ENCODE measurements around the gene DHFR. TPM values are rescaled to one million over a fixed set of nuclear protein-coding genes. Genes with fewer than 3 reads are reported as not detected.

Gene DHFR
- total and polyA plus RNA-seq, 10 donors, result 8.6 to 23.0 (median 16.3) TPM

- Histone ChIP-seq H3K4me3 (no peak overlapping the region), H3K36me3 (peaks cover 0 to 79% (median 53%) of the 10 kb centered on the region in 6 donors), H3K27ac (no peak overlapping the region), H3K9me3 (no peaks in the 10 kb centered on the region), H3K27me3 (replicated peaks in 1 of 7) (no peaks in the 10 kb centered on the region), H3K4me1 (peaks cover 7 to 21% (median 14%) of the 10 kb centered on the region in 6 donors)
- intact Hi-C loops (cut with DNase I; ENCODE audit: low total_unique reads), result no loop called here
- 88 to 96% (median 90%) methylated on average over 5 of the region's 5 CpGs for WGBS, 5 donors
- no peak for TF ChIP-seq POLR2AphosphoS5 (IDR thresholded peaks at IDR 0.05)
- TF ChIP-seq CTCF (IDR thresholded peaks at IDR 0.05 in 8 of 11, conservative IDR thresholded peaks at IDR 0.05 in 3 of 11), result no peak
- no peak for TF ChIP-seq POLR2A (IDR thresholded peaks at IDR 0.05)
- no peak for DNase-seq
Observed at GRCh38 chr5:80659106-80659505, 4.3 kb upstream of the DHFR start.

- Histone ChIP-seq H3K27me3 (replicated peaks in 1 of 7) (no peaks in the 10 kb centered on the region), H3K4me1 (peaks cover 15 to 34% (median 29%) of the 10 kb centered on the region in 6 donors), H3K36me3 (peaks cover 0 to 52% (median 41%) of the 10 kb centered on the region in 6 donors), H3K9me3 (no peaks in the 10 kb centered on the region), H3K27ac (peak overlapping the region in 1 of 8 donors; percentile 91), H3K4me3 (no peak overlapping the region)
- 4 to 96% (median 70%) methylated on average over 1 of the region's 1 CpG for WGBS, 5 donors
- intact Hi-C loops (cut with DNase I; ENCODE audit: low total_unique reads), result no loop called here
- no peak for DNase-seq
- TF ChIP-seq POLR2AphosphoS5 (IDR thresholded peaks at IDR 0.05) (no peak), CTCF (IDR thresholded peaks at IDR 0.05 in 8 of 11, conservative IDR thresholded peaks at IDR 0.05 in 3 of 11) (no peak), POLR2A (IDR thresholded peaks at IDR 0.05) (no peak)
Observed at GRCh38 chr5:80656425-80656824, 1.6 kb upstream of the DHFR start.

- Histone ChIP-seq H3K9me3 (no peaks in the 10 kb centered on the region), H3K4me1 (peaks cover 15 to 34% (median 29%) of the 10 kb centered on the region in 6 donors), H3K4me3 (peak overlapping the region; percentile 59 to 98 (median 82)), H3K36me3 (peaks cover 0 to 41% (median 32%) of the 10 kb centered on the region in 6 donors), H3K27ac (peak overlapping the region; percentile 64 to 99 (median 98)), H3K27me3 (replicated peaks in 1 of 7) (no peaks in the 10 kb centered on the region)
- DNase-seq, result no peak
- no peak for TF ChIP-seq POLR2A (IDR thresholded peaks at IDR 0.05)
- WGBS, 5 donors, result 16 to 28% (median 22%) methylated on average over 7 of the region's 7 CpGs
- intact Hi-C loops (cut with DNase I; ENCODE audit: low total_unique reads), result no loop called here
Observed at GRCh38 chr5:80655231-80655774, 520 bp upstream of the DHFR start.

GRCh38 chr5:80654054-80654390, 761 bp downstream of the DHFR start:
- Histone ChIP-seq H3K27me3 (replicated peaks in 1 of 7) (no peaks in the 10 kb centered on the region), H3K4me3 (peak overlapping the region; percentile 59 to 98 (median 82)), H3K36me3 (peaks cover 0 to 31% (median 19%) of the 10 kb centered on the region in 6 donors), H3K4me1 (peaks cover 15 to 34% (median 29%) of the 10 kb centered on the region in 6 donors), H3K27ac (peak overlapping the region in 6 of 8 donors; percentile 91 to 99 (median 98)), H3K9me3 (no peaks in the 10 kb centered on the region)
- no peak for TF ChIP-seq POLR2AphosphoS5 (IDR thresholded peaks at IDR 0.05)
- TF ChIP-seq CTCF (IDR thresholded peaks at IDR 0.05 in 8 of 11, conservative IDR thresholded peaks at IDR 0.05 in 3 of 11), result no peak
- TF ChIP-seq POLR2A (IDR thresholded peaks at IDR 0.05), result no peak
- 0 to 1% (median 1%) methylated on average over 1 to 24 of the region's 24 CpGs for WGBS, 5 donors
- intact Hi-C loops (cut with DNase I; ENCODE audit: low total_unique reads), result no loop called here
- DNase-seq, result no peak
